ENCODE data around the gene ZNF414.

ZNF414 gene

GRCh38 chr19:8489561-8490394, 24.2 kb downstream of the ZNF414 start:
- DNase-seq = no peak

- no peak for DNase-seq
Observed at GRCh38 chr19:8488365-8488764, 25.6 kb downstream of the ZNF414 start.

DNA sequence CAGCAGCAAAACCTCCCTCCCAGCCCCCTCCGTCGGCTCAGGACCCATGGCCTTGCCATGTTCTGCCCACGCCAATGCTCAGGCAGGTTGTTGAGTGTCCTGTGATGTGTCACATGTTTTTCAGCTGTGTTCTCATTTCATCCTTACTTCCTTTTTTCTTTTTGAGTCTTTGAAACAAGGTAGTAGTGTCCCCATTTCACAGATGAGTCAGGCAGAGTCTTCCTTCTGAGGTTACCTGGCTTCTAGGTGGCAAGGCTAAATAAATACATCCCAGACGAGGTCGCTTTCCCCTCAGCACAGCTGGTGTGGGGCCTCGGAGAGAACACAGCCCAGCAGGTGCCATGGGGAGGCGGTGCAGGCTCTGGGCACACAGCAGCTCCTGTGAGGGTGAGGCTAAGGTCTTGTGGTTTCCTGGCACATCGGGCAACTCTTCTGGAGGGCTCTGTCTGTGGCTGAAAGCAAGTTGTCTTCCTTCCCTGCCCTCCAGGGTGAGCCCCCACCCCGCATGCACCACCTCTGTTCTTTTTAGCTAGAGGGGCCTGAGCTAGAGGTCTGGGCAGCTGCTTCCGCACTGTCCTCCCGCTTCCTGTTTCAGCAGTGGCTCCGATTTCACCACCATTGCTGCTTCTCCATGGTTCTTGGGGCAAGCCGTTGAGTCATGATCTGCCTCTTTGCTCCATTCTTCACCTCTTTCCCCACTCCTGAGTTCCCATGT, 26.7 kb downstream of the ZNF414 start:
- peak; percentile 70 for DNase-seq

- DNase-seq = no peak
Observed at GRCh38 chr19:8486661-8487136, 27.3 kb downstream of the ZNF414 start.

DNA sequence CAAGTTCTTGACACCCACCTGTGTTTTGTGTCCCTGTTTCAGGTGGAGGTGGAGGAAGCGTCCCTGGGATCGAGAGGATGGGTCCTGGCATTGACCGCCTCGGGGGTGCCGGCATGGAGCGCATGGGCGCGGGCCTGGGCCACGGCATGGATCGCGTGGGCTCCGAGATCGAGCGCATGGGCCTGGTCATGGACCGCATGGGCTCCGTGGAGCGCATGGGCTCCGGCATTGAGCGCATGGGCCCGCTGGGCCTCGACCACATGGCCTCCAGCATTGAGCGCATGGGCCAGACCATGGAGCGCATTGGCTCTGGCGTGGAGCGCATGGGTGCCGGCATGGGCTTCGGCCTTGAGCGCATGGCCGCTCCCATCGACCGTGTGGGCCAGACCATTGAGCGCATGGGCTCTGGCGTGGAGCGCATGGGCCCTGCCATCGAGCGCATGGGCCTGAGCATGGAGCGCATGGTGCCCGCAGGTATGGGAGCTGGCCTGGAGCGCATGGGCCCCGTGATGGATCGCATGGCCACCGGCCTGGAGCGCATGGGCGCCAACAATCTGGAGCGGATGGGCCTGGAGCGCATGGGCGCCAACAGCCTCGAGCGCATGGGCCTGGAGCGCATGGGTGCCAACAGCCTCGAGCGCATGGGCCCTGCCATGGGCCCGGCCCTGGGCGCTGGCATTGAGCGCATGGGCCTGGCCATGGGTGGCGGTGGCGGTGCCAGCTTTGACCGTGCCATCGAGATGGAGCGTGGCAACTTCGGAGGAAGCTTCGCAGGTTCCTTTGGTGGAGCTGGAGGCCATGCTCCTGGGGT, 28.2 kb downstream of the ZNF414 start:
- no peak for DNase-seq

GRCh38 chr19:8484331-8484894, 29.6 kb downstream of the ZNF414 start:
- peak; percentile 76 for DNase-seq

GRCh38 chr19:8483165-8483564, 30.8 kb downstream of the ZNF414 start:
- no peak for DNase-seq

DNA sequence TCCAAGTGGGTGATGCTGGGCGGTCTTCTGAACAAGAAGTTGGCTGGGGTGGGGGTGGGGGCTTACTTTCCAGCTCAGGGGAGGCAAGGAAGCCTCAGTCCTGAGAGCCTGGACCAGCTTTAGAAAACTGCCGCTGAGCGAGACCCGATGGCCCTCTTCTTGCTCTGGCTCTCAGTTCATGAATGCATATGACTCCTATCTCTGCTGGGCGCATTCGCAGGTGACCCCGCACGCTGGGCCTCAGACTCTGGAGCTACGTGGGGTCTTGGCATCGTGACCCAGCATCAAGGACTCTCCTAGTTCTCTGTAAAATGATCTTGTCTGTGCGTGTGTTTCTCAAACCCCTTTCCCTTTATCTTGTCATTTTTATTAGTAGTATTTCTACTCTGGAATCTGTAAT, 31.3 kb downstream of the ZNF414 start:
- DNase-seq = no peak

GRCh38 chr19:8481616-8482015, 32.4 kb downstream of the ZNF414 start:
- no peak for DNase-seq

- no peak for DNase-seq
Observed at GRCh38 chr19:8481201-8481600, 32.8 kb downstream of the ZNF414 start.

DNA sequence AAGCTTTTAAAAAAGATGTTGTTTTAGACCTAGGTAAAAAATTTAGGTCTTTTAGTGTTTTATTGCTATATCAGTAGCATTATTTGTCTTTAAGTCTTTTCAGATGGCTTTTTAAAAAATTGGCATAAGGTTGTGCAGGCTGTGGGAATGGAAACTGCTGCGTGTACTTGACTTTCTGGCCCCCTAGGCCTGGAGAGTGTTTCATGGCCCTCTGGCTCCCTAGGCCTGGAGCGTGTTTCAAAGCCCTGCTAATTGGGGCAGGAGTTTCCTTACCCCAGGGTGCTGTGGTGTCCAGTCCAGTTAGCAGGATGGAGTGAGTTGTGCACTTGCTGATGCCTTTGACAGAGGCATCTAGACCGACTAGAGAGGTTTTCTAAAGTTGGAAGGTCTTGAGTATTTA, 35.4 kb downstream of the ZNF414 start:
- DNase-seq = no peak

GRCh38 chr19:8477889-8478288, 36.1 kb downstream of the ZNF414 start:
- no peak for DNase-seq

DNA sequence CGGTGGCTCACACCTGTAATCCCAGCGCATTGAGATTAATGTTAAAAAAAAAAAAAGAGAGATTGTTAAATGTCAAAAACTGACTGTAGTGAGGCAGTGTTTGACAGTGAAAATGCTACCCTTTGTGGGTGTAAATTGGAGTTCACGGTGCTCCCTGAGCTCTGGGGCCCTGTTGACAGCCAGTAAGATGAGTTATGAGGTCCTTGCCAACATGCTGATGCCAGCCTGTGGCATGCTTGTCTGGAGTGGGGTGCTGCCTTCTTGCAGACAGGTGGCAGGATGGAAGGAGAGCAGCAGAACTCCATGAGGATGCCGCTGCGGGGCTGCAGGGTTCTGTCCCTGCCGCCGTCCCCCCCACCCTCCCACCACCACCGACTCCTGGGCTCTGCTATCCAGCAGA, 37.4 kb downstream of the ZNF414 start:
- DNase-seq = no peak

DNA sequence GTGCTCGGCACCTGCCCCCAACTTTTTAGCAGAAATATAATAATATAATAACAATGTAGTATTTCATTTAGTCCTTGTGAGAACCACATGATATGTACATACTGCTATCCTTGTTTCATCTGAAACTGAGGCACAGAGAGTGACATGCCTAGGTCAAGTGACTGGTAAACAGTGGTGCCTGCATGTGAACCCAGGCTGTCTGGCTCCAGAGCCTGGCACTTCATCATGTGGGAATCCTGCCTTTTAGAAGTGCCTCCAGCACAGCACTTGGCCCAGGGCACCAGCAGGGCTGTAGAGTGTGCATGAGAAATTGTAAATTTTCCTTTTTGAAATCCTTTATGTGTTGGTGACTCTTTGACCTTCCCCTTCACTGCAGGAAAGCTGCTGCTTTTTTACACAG, 39.0 kb downstream of the ZNF414 start:
- DNase-seq = no peak

- DNase-seq = no peak
Observed at GRCh38 chr19:8473648-8474476, 40.1 kb downstream of the ZNF414 start.

DNA sequence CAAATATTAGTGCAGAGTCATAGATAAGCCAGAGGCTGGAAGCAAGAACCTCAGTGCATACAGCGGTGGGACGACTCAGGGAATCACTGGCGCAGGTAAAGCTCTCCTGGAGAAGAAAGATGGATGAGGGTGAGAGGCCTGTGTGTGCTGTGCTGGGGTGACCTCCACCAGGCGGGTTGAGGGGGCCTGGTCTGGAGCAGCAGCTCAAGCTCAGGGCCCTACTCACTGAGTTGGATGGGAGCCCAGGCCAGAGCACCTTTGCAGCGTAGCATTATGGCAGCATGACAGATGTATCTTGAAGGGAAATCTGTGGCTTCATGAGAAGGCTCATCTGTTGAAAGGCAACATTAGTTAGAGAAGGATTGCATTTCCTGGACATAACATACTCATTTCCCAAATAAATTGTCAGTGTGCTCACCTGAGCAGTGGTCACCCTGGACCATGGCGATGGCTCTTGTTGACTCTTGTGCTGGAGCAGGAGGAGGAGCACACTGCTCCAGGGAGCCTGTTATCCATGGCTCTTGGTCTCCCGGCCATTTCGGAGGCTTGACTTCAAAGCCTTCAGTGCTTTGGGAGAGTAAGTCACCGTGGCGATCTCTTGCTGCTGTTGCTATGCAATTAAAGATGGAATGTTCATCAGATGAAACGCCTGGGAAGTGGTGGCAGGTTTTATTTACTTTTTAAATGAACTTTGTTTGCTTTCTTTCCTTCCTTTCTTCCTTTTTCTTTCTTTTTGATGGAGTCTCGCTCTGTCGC, 44.2 kb downstream of the ZNF414 start:
- DNase-seq = no peak

GRCh38 chr19:8468761-8469373, 45.1 kb downstream of the ZNF414 start:
- DNase-seq = no peak

- no peak for DNase-seq
Observed at GRCh38 chr19:8468124-8468523, 45.8 kb downstream of the ZNF414 start.

GRCh38 chr19:8466018-8466417, 47.9 kb downstream of the ZNF414 start:
- DNase-seq = no peak

- no peak for DNase-seq
Observed at GRCh38 chr19:8463365-8463764, 50.6 kb downstream of the ZNF414 start.

- no peak for DNase-seq
Observed at GRCh38 chr19:8462571-8462970, 51.4 kb downstream of the ZNF414 start.
